Dermis lymphatic vessel endothelial cell (primary cell): ENCODE results near the gene PPP1R14C. TPM values are rescaled to one million over a fixed set of nuclear protein-coding genes. Genes with fewer than 3 reads are reported as not detected.

ENCODE experiments used
- total RNA-seq: library from RNA; depleted of rRNA; stranded (reverse); fragments of >200 nt; gene quantifications from 2 replicates; pipeline ENCODE4 v1.2.1, GENCODE V29; 2014

The PPP1R14C gene
- not detected in 2 replicates for total RNA-seq

GRCh38 chr6:150142670-150143515 lies at the start of gene PPP1R14C:
Gene PPP1R14C, plus strand, starts transcription at chr6:150143044. Its CDS starts 149 bp downstream, at chr6:150143193.

Other genes starting within 250 kb of the PPP1R14C start
- gene RAET1E, start 244.9 kb upstream of the PPP1R14C start, total RNA-seq: not detected in 2 replicates
- 0.11 TPM in 1 of 2 replicates, not detected in the other for gene RAET1G, start 219.9 kb upstream of the PPP1R14C start, total RNA-seq
- 0.69 and 2.1 TPM in 2 replicates for gene ULBP2, start 201.0 kb upstream of the PPP1R14C start, total RNA-seq
- under 0.01 and 0.11 TPM in 2 replicates for gene ULBP1, start 179.1 kb upstream of the PPP1R14C start, total RNA-seq
- not detected in 2 replicates for gene RAET1L, start 117.5 kb upstream of the PPP1R14C start, total RNA-seq
- gene ULBP3, start 73.9 kb upstream of the PPP1R14C start, total RNA-seq: 4.1 and 5.0 TPM in 2 replicates
- under 0.01 TPM in 1 of 2 replicates, not detected in the other for gene IYD, start 226.0 kb downstream of the PPP1R14C start, total RNA-seq